Left ventricle myocardium superior (tissue), 1 donor: Measurements from ENCODE around the gene FAM133A. TPM values are rescaled to one million over a fixed set of nuclear protein-coding genes. Genes with fewer than 3 reads are reported as not detected.

Source experiments
- ATAC-seq: fragments of 200-7000 bp; cut with Tn5 transposase; one replicate; pipeline ENCODE4 v1.9.1; 2020; ENCODE audit warnings: mild to moderate bottlenecking, moderate library complexity
- DNase-seq: peaks from one replicate; pipeline ENCODE4 v3.0.0-alpha.2; 2020
- intact Hi-C: fragments of 100-400 bp; cut with micrococcal nuclease; formaldehyde crosslinking; loops from one replicate; pipeline ENCODE4 v1.11.0; 2022
- long read RNA-seq: library from polyadenylated mRNA; unstranded; transcript quantifications from one replicate; pipeline ENCODE4 v2.0.0, GENCODE V29; 2021
- total RNA-seq: library from RNA; stranded (reverse); fragmentation: NEBNext Ultra II Directional; extraction: Animal tissue kit (Norgen Biotek cat#: 25700); gene quantifications from one replicate; pipeline ENCODE4 v1.2.1, GENCODE V29; 2021
- donor health status: DM: no; HTN: yes; CAD: no; lungs with severe emphysema.

FAM133A gene
- total RNA-seq, result not detected
- long read RNA-seq, result 0 reads

DNA sequence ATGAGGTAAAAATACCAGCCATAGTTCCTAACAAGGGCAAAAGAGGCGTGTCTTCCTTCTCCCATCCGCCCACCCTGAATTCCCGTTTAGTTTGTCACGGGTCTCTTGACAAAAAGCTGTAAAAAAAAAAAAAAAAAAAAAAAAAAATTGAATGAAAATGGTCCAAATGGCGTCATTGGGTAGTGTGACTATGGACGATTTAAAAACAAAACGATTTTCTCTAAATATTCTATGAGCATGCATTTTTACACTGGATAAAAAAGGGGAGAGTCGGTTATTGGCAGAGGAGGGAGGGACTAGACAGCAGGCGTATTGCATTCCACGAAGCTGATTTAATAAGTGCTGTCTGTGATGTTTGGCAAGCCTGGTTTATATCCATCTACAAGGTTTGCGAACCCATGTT, at the start of gene FAM133A:
Gene FAM133A, plus strand, starts transcription at position 338 of the 403 bp plus-strand sequence. CDS start 35,214 bp downstream, outside the sequence.
- ATAC-seq (peak; percentile 70), DNase-seq (no peak)
- intact Hi-C loops, result no loop called here

DNA sequence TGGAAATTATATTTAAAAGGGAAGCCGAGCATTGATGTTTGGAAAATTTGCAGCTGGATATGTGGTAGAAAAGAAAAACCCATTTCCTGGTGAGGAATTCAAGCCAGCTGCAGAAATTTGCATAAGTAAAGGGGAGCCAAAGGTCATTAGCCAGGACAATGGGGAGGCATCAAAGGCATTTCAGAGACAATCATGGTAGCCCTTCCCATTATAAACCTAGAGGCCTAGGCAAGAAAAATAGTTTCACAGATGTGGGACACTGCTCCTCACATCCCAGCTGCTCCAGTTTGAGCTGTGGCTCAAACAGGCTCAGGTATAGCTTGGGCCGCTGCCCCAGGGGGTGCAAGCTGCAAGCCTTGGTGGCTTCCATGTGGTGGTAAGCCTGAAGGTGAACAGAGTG, 36.4 kb upstream of the FAM133A start:
- no peak for ATAC-seq
- DNase-seq, result no peak
- intact Hi-C loops, result no loop called here

DNA sequence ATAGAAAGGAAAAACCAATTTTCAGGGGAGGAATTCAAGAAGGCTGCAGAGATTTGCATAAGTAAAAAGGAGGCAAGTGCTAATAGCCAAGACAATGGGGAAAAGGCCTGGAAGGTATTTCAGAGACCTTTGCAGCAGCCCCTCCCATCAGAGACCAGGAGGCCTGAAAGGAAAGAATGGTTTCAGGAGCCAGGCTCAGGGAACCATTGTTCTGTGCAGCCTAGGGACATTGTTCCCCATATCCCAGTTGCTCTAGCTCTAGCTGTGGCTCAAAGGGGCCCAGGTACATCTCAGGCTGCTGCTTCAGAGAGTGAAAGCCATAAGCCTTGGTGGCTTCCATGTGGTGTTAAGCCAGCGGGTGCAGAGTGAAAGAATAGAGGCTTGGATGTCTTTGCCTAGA, 24.6 kb upstream of the FAM133A start:
- DNase-seq, result no peak
- no peak for ATAC-seq
- intact Hi-C loops, result no loop called here

DNA sequence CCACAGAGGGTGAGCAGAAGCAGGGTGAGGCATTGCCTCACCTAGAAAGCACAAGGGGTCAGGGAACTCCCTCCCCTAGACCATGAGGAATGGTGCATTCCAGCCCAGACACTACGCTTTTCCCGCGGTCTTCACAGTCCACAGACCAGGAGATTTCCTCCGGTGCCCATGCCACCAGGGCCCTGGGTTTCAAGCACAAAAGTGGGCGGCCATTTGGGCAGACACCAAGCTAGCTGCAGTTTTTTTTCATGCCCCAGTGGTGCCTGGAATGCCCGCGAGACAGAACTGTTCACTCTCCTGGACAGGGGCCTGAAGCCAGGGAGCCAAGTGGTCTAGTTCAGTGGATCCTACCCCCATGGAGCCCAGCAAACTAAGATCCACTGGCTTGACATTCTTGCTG, 13.4 kb upstream of the FAM133A start:
- no peak for ATAC-seq
- DNase-seq, result no peak
- intact Hi-C loops, result no loop called here

DNA sequence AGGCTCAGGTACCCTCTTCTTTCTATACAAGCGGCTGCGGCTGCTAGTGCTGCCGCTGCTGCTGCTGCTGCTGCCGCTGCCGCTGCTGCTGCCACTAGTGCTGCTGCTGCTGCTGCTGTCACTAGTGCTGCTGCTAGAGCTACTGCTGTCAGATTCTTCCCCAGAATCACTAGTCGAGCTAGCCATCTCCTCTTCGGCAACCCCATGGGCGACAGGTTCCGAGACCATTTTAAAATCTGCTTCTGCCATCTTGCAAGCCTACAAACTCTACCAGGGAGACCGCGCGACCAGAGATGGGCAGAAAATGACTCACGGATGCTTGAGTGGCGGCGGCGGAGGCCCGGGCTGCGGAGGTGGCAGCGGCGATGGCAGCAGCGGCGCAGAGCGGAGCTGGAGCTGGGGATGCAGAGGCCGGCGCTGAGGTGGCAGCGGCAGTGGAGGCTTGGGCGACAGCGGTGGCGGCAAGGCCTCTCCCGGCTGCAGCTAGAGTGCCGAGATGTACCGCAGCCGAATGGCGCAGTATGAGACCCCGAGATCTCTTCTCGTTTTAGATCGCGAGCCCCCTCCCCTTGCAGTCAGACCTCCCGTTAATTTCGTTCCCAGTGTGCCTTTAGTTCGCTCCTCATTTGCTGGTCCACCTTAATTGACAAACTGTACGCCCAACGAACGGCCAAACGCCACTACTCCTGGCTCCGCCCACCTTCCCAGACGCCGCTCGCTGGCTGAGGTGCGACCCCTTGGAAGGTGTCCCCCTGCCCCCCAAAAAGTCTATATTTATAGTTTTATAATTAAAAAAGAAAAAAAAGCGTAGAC, 744 bp upstream of the FAM133A start, which contains the start of gene NAP1L3:
Gene NAP1L3, minus strand, starts transcription at position 523 of the 813 bp plus-strand sequence. Its CDS starts 274 bp downstream, at position 249.
- ATAC-seq (peak; percentile 98), DNase-seq (peak; percentile 59)
- intact Hi-C loops, result no loop called here

DNA sequence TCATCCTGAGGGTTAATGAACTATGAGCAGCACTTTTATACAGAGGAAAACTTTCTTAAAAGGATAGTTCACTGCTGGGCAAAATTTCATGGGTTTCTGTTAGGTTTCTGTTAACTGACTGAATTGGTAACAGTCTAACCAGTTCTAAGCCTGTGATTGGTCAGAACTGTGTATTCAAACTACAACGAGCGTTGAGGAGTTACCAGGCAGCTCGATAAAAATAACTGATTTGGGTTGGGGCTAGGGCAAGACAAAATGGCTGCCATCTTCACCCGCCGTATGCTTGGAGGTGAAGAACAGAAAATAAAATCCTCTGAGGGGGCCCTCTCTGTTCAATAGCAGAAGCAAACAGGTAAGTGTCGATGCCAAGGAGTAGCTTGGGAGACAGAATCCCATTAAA, 22.0 kb downstream of the FAM133A start:
- no peak for ATAC-seq

DNA sequence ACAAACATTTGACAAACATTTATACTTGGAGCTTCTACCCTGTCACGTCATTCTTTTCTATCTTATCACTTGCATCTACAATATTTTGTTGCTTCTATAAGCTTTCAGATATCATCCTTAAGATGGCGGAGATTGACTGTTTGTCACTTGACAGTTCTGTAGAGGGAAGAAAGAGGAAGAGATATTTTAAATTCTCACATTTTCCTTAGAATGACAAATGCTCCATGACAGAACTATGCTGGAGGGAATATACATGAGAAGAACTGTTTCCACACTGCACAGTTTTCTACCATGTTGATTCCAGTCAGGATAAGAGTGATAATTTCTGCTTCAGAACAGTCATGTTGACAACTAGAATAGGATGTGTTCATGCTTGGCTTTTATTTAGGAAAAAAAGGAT, 29.7 kb downstream of the FAM133A start:
- intact Hi-C loops, result no loop called here
- ATAC-seq (no peak), DNase-seq (no peak)

More for the DNA sequence above, 22.0 kb downstream of the FAM133A start:
- intact Hi-C loops, result no loop called here
- DNase-seq, result no peak

DNA sequence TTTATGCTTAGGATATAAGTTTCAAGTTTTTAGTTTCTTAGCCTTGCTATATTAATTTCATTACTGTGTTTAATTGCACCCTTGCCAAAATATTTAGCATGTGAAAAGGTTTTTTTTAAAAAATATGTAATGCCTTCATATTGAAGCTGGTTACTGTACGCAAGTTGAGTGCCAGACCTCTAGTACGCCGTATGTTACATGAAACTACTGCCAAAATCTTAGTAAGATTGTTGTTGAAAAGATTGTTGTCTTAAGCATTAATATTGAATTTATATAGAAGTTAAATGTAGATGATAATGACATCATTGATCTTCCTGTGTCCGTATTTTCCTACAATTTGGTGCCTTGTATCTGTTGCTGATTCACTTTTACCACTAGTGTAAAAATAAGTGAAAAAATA, 37.1 kb downstream of the FAM133A start:
- ATAC-seq (no peak), DNase-seq (no peak)
- intact Hi-C loops, result no loop called here

DNA sequence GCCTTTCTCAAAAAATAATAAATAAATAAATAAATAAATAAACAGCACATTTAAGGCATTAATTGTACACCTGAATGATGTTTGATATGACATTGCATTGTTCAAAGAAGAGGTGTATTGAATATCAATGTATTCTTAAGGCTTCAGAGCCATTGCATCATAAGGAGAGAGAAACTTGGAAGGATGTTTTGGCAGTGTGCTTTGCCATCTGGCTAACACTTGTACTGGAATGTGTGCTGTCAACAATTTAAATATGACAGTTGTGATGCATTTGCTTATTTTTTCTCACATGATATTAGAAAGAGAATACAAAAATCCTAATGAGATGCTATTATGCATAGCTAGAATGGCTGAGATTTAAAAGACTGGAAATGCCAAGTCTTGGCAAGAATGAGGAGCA, 67.8 kb downstream of the FAM133A start:
- ATAC-seq (no peak), DNase-seq (no peak)
- intact Hi-C loops, result no loop called here

DNA sequence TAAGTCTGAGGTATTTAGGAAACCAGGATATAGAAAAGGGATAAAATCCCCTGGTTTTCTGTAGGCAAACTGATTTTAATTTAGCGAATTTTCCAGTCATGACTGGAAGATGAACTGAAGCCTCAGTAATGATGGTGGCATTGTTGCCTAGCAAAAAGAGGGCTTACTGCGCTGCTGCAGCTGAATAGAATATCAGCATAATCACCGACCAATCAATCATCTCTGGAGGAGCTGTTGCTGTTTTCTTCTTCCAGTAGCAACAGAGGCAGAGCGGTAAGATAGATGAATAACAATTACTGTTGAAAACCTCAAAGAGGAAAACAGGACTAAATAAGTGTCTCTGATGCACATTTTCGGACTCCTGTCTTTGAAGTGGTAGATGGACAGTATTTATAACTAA, 86.2 kb downstream of the FAM133A start:
- DNase-seq (no peak), ATAC-seq (no peak)
- intact Hi-C loops, result no loop called here

Other genes with a start within 250 kb of the FAM133A start
- gene NAP1L3, start 628 bp upstream of the FAM133A start, total RNA-seq, result 0.50 TPM